COLO829 (cell line): Measurements from ENCODE around the gene TNFAIP3.
"Not testable (repeated sequence)": the region's sequence is repeated elsewhere in the genome, so short reads cannot be mapped to it uniquely, and the experiment has no call there.

Experiments used
- DNase-seq: peaks from one replicate; pipeline ENCODE4 v3.0.0; 2012; ENCODE audit warnings: low spot score

Gene TNFAIP3

DNA sequence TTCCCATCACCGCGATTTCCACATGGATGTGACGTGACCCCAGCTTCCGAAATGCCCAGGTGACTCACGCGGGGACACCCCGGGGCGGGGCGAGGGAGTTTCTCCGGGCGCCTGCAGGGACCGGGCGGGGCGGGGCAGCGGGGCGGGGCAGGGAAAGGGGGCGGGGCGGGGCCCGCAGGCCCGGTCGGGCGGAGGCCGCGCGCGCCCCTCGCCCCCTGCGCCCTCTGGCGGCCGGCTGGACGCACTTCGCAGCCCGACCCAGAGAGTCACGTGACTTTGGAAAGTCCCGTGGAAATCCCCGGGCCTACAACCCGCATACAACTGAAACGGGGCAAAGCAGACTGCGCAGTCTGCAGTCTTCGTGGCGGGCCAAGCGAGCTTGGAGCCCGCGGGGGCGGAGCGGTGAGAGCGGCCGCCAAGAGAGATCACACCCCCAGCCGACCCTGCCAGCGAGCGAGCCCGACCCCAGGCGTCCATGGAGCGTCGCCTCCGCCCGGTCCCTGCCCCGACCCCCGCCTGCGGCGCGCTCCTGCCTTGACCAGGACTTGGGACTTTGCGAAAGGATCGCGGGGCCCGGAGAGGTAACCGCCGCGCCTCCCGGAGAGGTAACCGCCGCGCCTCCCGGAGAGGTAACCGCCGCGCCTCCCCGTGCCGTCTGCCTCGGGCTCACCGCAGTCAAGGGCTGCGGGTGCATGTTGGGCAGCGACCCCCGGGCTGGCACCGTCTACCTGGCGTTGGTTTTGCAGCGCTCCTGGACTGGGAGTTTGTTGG is at the start of gene TNFAIP3:
Gene TNFAIP3, plus strand, starts transcription at position 346 of the 771 bp plus-strand sequence. CDS start 3,969 bp downstream, outside the sequence.
- peak; percentile 88 for DNase-seq

DNA sequence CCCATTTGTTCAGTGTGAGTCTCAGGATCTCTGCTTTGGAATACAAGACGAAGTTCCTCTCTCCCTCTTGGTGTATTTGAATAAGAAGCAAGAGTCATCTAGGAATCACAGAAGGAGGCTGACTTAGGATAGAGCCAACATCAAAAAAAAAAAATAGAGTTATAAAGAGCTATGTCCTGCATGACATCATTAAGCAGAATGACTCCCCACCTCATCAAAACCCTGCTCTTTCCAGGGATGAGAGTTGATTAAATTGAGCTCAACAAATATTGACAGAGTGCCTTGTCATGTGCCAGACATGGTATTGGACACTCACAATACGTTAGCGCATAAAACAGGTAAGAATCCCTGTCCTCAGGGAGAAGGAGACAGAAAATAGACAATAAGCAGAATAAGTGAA is 48.6 kb upstream of the TNFAIP3 start:
- DNase-seq: no peak

DNA sequence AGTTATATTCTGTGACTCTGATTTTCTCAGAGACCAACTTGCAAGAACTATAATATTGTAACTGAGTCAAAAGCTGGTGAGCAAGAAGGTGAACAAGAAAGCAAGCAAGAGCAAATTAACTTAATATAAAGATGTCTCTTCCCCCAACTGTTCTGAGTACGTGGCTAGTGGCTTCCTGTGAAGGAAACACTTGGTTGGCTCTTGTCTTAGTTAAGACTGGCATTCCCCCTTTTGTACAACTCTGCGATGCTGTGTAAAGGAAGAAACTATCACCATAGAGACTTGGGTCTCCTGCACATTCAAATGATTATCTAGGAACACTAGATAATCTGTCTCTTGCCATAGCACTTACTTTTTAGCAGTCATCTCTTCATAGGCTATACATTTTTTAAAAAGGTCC is 47.3 kb upstream of the TNFAIP3 start:
- no peak for DNase-seq

DNA sequence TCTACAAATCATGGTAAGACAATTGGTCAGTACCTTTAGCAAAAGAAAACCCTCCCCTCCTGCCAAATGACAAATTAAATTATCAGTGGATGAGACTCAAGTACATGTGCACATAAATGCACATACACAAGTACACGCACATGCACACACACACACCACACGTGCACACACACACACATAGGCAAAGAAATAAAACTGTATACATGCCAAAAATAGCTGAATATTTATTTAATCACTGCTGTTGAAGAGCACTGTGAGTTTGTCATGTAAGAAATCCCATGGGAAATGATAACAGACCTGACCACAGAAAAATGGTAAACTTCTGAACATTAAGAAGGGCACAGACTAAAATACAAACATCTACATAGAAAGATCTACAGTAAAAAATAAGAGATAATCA is 46.6 kb upstream of the TNFAIP3 start:
- no peak for DNase-seq

DNA sequence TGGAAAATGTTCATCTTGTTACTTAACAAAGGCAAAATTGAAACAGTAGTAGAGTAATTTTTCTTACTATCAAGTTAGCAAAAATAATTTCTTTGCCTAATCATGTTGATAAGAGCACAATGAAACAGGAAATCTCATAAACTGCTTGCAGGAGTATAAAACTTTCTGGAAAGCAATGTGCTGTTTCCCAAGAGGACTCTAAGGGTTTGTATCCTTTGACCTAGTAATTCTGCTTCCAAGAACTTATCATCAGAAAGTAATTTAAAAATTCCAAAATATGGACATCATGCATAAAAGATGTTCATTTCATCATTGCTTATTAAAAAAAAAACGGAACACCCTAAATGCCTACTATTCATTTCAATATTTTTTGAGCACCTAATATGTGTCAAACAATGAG is 46.1 kb upstream of the TNFAIP3 start:
- DNase-seq: no peak

DNA sequence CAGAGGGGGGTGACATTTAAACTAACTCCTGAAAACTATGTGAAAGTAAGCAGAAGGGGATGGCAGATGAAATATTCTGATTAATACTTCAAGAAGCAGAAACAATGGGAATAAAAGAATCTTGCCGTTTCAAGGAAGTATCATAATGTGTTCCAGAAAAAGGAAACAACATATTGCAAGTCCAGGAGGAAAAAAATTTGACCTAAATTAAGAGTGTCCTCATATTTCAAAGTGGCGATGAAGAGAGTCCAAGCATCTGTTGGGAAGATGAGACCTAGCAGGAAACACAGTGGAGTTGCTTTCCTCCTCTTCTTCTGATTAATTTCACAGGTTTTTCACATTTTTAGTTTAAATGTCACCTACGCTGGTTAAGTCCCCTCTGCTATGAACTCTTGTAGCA is 45.6 kb upstream of the TNFAIP3 start:
- no peak for DNase-seq

DNA sequence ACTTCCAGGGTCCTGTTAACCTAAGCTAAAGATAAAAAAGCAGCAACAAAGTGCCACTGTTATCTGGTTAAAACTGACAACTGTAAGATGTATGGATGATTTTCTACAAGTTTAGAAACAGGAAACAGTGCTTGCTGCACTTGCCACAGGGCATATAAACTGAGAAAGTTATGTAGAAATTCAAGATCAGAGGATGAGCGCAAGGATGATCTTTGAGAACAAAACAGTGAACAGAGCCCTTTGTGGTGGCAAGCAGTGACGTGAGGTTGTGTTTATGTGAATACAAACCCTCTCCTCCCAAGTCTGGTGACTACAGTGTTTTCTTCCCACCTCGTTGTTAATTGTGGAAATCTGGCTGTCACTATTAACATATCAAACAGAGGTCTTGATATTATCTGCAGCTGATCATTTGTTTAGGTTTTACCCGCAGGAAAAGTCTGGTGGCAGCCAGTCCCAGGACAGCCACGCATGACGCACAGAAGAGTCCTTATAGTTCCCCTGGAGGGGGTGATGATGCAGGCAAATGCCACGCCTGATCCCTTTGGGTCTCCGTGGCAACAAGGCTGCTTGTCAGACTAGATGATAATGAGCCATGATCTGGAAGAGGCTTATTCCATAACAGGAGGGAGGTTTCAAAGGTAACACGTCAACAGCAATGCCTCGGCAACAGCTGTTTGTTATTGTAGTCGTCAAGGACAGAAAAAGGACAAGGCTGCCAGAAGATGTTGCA is 43.1 kb upstream of the TNFAIP3 start:
- DNase-seq: peak; percentile 80

DNA sequence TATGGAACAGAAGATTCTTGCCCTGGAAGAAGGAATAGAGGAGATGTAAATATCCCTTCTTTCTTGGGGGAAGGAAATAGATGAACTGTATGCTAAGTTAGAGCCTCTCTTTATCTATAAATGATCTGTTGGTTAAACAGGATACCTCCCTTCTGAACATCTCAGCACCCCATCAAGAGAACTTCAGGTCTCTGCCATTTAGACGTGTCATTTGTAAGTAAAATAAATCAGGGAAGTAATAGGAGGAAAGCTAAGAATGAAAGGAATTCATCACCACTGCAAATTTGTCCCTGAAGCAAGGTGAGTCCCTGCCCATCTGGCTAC is 42.5 kb upstream of the TNFAIP3 start:
- DNase-seq: no peak

DNA sequence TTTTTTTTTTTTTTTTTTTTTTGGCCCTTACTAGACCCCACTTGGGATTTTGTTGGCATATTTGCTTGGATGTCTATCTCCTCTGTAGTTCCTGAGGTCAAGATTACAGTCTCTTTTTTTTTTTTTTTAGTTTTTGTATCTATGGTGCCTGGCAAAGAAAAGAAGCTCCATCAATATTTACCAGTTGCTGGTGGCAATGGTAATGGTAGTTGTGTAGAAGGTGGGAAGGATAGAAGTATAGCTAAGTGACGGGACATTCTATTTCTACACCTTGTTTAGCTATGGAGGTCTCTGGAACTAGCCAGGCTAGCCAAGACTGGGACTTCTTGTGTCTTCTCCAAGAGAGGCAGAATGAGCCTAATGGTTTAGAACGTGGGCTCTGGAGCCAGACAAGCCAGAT is 42.2 kb upstream of the TNFAIP3 start:
- DNase-seq: no peak

DNA sequence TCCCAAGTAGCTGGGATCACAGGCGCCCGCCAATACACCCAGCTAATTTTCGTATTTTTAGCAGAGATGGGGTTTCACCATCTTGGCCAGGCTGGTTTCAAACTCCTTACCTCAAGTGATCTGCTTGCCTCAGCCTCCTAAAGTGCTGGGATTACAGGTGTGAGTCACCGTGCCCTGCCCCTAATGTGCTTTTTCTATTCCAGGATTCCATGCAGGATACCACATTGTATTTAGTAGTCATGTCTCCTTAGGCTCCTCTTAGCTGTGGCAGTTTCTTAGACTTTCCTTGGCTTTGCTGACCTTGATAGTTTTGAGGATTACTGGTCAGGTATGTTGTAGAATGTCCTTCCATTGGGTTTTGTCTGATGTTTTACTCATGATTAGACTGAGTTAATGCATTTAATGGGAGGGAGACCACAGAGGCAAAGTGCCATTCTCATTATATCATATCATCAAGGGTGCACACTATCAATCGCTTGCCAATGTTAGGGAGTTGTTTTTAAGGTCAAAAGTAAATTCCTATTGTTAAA is 39.6 kb upstream of the TNFAIP3 start:
- no peak for DNase-seq

DNA sequence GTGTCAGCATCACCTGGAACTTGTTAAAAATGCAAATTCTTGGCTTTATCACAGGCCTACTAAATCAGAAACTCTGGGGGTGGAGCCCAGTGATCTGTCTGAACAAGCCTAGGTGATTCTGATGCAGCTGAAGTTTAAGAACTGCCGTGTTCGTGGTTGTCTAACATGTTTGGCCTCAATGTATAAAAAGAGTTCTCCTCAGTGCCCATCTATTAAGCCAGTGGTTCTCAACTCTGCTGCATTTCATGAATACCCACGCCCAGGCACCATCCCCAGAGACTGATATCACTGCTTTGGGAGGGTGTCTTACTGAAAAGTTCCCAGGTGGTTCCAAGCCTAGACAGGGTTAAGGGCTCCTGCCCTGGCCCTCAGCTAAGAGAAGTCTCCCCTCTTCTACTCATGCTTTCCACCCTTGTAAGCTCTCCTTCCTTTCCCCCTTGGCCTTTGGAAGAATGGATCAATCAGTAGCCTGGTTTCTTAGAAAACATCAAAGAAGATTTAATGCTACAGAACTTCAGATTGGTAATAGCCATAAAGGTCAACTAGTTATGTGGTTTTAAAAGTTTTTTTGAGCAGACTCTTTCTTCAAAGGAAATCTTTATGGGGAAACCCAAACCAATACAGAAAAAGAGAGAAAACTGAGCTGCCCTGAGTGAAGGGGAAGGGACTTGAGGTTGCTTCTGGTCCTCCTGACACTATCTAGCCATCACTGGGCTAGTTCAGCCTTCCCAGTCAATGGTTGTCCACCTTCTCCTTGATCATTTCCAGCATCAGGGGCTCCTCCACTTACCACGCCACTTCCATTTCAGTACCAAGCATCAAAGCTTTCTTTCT is 38.9 kb upstream of the TNFAIP3 start:
- no peak for DNase-seq

DNA sequence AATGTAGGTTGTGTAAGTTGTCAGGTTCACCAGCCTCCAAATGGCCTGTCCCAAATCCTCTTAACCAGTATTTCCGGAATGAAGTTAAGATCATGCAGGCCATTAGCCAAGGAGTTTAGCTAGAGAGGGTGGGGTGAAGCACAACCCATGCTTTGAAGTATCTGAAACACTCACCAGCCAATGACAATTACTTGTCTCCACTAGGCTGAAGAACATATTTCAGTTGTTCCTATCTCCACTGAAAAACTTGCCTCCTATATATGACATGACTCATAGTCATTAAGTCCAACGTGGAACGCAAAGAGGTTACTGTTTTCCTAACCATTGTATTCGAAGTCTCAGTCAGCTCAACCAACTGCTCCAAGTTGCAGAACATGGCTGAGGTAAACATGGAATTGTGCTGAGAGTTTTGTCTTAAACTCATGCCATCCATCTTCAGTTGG is 37.4 kb upstream of the TNFAIP3 start:
- DNase-seq: peak; percentile 56

DNA sequence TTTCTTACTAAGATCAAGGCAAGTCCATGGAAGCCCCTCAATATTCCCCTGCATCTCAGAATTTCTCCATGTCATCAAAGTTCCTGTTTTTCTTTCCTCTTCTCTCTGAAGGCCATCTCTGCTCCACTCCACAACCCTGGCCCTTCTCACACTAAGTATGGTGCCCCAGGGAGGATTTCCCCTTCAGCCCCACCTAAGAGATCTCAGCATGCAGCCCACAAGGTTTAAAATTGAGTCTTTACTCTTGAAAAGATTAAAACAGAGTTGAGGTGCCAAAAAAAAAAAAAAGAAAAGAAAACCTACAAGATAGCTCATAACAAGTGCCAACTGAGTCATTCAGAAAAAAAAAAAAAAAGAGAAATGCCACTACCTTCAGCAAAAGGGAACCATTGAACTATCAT is 36.5 kb upstream of the TNFAIP3 start:
- DNase-seq: no peak

DNA sequence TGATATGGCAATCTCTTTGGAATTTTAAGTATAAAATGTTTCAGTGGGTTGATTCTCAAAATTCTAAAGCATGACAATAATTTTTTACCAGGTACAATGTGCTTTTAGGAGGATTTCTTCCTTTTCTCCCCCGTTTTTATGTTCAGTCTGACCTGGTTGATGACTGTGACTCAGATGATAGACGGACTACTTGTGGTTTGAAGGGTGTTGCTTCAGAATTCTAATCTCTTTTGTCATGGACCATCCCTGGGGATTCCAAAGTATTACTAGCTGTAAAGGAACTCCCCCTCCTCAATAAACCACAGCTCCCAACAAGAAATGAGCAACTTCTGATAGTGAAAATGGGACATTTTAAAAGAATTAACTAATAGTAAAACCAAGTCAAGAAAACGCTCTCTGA is 34.9 kb upstream of the TNFAIP3 start:
- peak; percentile 71 for DNase-seq

DNA sequence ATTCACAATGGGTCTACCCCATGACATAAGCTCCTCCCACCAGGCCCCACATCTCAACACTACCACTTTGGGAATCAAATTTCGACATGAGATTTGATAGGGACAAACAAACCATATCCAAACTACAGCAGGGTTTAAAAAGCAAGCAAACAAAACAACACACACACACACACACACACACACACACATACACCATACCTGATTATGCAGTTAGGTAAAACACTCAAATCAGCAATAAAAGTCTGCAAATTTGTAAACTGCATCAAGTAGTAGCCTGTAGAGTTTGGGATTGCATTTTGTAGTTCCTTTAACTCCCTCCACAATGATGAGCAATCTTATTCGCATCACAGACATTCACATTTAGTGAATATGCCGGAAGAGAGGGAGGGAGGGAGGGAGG is 32.6 kb upstream of the TNFAIP3 start:
- DNase-seq: no peak

DNA sequence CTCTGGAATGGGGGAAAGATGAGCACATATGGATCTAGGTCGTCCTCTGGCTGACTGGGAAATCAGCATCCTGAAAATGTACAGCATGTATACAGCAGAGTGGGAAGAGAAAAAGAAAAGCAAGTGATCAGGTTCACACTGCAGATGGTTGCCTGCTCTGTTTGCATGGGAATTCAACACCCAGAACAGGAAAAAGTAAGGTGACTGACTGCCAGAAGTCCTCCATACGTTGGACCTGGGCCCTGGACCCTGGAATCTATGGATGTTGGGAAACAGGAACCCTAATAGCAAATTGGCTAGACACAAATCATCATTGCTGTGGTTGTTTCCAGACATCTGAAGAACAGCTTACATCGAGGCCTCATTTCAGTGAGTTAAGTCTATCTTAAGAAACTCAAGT is 30.3 kb upstream of the TNFAIP3 start:
- DNase-seq: no peak

DNA sequence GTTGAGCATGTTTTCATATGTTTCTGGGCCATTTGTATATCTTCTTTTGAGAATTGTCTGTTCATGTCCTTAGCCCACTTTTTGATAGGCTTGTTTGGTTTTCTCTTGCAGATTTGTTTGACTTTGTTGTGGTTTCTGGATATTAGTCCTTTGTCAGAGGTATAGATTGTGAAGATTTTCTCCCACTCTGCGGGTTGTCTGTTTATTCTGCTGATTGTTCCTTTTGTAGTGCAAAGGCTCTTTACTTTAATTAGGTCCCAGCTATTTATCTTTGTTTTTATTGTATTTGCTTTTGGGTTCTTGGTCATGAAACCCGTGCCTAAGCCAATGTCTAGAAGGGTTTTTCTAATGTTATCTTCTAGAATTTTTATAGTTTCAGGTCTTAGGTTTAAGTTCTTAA is 29.0 kb upstream of the TNFAIP3 start:
- not testable (repeated sequence) for DNase-seq

DNA sequence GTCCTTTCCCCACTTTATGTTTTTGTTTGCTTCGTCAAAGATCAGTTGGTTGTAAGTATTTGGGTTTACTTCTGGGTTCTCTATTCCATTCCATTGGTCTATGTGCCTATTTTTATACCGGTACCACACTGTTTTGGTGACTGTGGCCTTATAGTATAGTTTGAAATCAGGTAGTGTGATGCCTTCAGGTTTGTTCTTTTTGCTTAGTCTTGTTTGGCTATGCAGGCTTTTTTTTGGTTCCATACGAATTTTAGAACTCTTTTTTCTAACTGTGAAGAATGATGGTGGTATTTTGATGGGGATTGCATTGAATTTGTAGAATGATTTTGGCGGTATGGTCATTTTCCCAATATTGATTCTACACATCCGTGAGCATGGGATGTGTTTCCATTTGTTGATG is 28.5 kb upstream of the TNFAIP3 start:
- DNase-seq: not testable (repeated sequence)

DNA sequence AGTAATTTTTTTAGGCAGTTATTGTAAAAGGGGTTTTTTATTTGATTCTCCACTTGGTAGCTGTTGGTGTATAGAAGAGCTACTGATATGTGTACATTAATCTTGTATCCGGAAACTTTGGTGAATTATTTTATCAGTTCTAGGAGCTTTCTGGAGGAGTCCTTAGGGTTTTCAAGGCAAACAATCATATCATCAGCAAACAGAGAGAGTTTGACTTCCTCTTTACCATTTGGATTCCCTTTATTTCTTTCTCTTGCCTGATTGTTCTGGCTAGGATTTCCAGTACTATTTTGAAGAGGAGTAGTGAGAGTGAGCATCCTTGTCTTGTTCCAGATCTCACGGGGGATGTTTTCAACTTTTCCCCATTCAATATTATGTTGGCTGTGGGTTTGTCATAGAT is 28.0 kb upstream of the TNFAIP3 start:
- no peak for DNase-seq

DNA sequence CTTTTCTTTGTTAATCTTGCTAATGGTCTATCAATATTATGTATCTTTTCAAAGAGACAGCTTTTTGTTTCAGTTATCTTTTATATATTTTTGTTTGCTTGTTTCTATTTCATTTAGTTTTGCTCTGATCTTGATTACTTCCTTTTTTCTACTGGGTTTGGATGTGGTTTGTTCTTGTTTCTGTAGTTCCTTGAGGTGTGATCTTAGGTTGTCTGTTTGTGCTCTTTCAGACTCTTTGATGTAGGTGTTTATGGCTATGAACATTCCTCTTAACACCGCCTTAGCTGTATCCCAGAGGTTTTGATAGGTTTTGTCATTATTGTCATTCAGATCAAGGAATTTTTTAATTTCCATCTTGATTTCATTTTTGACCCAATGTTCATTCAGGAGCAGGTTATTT is 26.8 kb upstream of the TNFAIP3 start:
- no peak for DNase-seq

DNA sequence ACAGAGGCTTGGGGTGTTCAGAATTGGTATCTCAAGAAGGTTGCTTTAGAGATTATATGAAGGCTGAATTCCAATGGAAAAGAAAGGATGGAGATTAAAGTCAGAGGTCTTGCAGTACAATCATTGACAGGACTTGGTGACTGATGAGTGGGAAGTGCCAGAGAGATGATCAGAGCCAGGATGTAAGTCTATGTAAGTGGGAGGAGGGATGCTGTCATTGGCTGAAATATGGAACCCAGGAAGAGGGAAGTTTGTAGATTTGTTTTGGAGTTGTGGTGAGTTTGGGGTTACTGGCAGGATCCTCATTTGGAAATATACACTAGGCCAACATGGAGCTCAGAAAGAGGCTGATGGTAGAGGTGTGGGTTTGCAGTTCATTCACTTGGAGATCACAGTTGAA is 23.8 kb upstream of the TNFAIP3 start:
- no peak for DNase-seq

DNA sequence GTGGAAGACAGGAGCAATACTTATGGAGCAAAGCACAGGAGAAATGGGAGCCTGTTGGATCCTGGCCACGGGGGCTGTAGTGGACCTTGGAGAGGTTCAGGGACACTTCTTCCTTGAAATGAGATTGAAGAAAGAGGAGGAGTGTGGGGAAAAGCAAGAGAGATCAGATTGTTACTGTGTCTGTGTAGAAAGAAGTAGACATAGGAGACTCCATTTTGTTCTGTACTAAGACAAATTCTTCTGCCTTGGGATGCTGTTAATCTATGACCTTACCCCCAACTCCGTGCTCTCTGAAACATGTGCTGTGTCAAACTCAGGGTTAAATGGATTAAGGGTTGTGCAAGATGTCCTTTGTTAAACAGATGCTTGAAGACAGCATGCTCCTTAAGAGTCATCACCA is 22.7 kb upstream of the TNFAIP3 start:
- DNase-seq: not testable (repeated sequence)

DNA sequence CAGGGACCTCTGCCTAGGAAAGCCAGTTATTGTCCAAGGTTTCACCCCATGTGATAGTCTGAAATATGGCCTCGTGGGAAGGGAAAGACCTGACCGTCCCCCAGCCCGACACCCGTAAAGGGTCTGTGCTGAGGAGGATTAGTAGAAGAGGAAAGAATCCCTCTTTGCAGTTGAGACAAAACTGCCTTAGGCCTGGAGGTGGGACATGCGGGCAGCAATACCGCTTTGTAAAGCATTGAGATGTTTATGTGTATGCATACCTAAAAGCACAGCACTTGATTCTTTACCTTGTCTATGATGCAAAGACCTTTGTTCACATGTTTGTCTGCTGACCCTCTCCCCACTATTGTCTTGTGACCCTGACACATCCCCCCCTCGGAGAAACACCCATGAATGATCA is 22.3 kb upstream of the TNFAIP3 start:
- DNase-seq: not testable (repeated sequence)
